GM10847 (cell line): ENCODE data around the gene ATP11A.

Experiments used
- POLR2A ChIP-seq: IDR thresholded peaks from 2 replicates; pipeline ENCODE4 v1.6.1; 2011; ENCODE audit not compliant: insufficient read length; ENCODE audit errors: extremely low read depth

Gene ATP11A

GRCh38 chr13:112837371-112838037 lies 147.7 kb downstream of the ATP11A start:
- TF ChIP-seq POLR2A = no peak

- TF ChIP-seq POLR2A = no peak
These were observed 148.4 kb downstream of the ATP11A start for GRCh38 chr13:112838038-112838841.

- TF ChIP-seq POLR2A = no peak
These were observed 148.9 kb downstream of the ATP11A start for GRCh38 chr13:112838842-112839117.

GRCh38 chr13:112839356-112840105 lies 149.7 kb downstream of the ATP11A start:
- TF ChIP-seq POLR2A = no peak

- TF ChIP-seq POLR2A = no peak
These were observed 150.8 kb downstream of the ATP11A start for GRCh38 chr13:112840472-112841302.

GRCh38 chr13:112842343-112842856 lies 152.6 kb downstream of the ATP11A start:
- no peak for TF ChIP-seq POLR2A

- no peak for TF ChIP-seq POLR2A
These were observed 153.1 kb downstream of the ATP11A start for GRCh38 chr13:112842931-112843391.

- no peak for TF ChIP-seq POLR2A
These were observed 153.7 kb downstream of the ATP11A start for GRCh38 chr13:112843392-112844111.

- TF ChIP-seq POLR2A = no peak
These were observed 154.6 kb downstream of the ATP11A start for GRCh38 chr13:112844411-112844810.

GRCh38 chr13:112844879-112845278 lies 155.0 kb downstream of the ATP11A start:
- TF ChIP-seq POLR2A = no peak

GRCh38 chr13:112845511-112846144 lies 155.8 kb downstream of the ATP11A start:
- no peak for TF ChIP-seq POLR2A

GRCh38 chr13:112846411-112847115 lies 156.7 kb downstream of the ATP11A start:
- TF ChIP-seq POLR2A = no peak

GRCh38 chr13:112849500-112849899 lies 159.7 kb downstream of the ATP11A start:
- TF ChIP-seq POLR2A = no peak
